HG03066 (cell line): ENCODE measurements around the gene ABCC6.
A peak's percentile ranks its signal among the peaks of the same experiment; 100 is the strongest.
"Not testable (repeated sequence)": the region's sequence is repeated elsewhere in the genome, so short reads cannot be mapped to it uniquely, and the experiment has no call there.

Source experiments
- ATAC-seq: cut with Tn5 transposase; IDR thresholded peaks from one replicate; pipeline ENCODE4 v1.9.1; 2021; ENCODE audit warnings: low read depth; ENCODE audit not compliant: unreplicated experiment

Gene ABCC6

DNA sequence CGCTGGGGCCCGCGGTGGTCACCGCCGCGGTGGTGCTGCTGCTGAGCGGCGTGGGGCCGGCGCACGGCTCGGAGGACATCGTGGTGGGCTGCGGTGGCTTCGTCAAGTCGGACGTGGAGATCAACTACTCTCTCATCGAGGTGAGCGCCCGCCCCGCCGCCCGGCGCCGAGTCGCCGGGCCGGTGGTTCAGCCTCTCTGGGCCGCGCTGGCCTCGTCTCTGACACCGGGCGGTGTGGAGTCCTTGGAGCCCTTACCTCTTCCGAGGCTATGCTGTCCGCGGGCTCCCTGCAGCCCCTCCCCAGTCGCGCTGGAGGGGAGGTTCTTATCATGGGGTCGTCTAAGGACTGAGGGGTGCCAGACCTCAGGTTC lies 9.4 kb upstream of the ABCC6 start:
- ATAC-seq: peak; percentile 32

DNA sequence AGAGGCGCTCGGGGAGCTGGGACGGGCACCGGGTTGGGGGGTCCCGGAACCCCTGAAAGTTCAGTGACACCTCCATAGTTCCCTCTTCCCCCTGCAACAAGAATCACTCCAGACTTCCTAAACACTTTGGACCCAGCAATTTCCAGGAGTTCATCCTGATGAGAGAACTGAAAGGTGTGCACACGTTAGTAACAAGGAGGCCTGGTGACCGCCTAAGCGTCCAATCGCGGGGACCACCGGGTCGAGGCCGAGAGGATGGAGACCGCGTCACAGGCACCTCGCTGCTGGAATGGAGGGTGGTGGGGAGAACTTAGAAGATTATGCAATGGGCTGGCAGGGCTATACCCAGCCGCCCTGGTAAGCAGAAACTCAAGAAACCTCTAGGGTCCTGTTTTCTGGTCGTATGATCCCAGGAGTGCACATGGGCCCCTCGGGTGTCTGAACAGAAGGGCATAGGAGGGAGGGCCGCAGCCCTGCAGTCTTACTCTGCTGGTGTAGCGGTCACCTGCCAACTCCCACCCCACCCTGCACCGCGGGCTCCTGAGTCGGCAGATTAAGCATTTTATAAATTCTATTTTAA lies 458 bp upstream of the ABCC6 start:
- ATAC-seq: not testable (repeated sequence)

DNA sequence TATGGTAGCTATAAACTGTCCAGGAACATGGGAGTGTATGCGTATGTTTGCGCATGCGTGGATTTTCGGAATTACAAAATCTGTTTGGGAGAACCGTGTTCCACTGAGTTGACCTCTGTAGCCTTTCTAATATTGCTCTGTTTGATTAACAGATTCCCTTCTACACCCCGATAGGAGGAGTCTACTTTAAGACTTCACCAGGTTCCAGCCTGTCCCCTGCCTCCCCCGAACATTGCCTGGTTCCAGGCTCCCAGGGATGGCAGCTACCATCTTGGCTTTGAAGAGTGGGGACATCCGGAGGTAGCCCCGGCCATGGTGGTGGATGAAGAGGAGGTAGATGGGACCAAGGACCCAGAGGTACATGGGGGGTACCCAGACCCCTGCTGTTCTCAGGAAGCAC lies 1.9 kb downstream of the ABCC6 start:
- not testable (repeated sequence) for ATAC-seq

DNA sequence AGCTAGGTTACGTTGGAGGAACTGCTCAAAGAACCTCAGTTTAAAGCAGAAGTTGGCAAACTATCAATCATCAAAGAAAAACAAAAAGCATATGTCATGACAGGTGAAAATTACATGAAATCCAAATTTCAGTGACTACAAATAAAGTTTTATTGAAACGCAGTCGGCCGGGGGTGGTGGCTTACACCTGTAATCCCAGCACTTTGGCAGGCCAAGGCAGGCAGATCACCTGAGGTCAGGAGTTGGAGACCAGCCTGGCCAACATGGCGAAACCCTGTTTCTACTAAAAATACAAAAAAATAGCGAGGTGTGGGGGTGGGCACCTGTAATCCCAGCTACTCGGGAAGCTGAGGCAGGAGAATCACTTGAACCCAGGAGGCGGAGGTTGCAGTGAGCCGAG lies 2.8 kb downstream of the ABCC6 start:
- ATAC-seq: not testable (repeated sequence)

DNA sequence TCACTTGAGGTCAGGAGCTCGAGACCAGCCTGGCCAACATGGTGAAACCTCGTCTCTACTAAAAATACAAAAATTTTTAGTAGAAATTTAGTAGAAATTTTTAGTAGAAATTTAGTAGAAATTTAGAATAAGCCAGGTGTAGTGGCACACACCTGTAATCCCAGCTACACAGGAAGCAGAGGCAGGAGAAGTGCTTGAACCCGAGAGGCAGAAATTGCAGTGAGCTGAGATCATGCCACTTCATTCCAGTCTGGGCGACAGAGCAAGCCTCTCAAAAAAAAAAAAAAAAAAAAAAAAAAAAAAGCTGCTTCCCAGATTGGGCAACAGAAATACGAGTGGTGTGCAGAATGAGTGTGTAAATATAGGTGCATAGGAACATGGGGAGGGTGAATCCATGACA lies 4.5 kb downstream of the ABCC6 start:
- not testable (repeated sequence) for ATAC-seq

DNA sequence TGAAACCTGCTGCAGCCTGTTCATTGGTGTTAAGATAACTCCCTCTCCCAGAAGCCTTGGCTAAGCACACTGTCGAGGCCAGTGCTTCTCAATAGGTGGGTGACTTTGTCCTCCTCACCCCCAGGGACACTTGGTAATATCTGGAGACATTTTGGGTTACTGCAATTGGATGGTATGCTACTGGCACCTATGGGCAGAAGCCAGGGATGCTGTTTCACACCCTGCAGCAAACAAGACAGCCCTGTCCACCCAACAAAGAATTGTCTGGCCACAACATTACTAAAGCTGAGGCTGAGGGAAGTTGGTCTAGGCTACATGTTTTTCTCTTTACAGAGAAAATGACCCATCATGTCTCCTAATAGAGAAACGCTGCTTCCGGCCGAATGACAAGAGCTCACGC lies 4.9 kb downstream of the ABCC6 start:
- ATAC-seq: not testable (repeated sequence)

DNA sequence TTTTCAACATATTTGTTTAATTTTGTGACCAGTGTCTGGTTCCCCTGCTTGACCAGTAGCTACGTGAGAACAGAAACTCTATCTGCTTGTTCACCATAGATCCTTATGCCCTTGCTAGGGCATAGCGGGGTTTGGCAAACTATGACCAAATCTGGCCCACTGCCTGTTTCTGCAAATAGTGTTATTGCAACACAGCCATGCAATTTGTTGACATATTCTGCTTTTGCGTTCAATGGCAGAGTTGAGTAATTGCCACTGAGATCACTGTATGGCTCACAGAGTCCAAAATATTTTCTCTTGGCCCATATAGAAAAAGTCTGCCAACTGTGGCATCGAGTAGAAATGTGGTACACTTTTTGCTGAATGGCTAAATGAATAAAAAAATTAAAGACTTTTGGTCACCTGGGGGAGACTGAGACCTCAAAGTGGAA lies 9.4 kb downstream of the ABCC6 start:
- ATAC-seq: not testable (repeated sequence)

DNA sequence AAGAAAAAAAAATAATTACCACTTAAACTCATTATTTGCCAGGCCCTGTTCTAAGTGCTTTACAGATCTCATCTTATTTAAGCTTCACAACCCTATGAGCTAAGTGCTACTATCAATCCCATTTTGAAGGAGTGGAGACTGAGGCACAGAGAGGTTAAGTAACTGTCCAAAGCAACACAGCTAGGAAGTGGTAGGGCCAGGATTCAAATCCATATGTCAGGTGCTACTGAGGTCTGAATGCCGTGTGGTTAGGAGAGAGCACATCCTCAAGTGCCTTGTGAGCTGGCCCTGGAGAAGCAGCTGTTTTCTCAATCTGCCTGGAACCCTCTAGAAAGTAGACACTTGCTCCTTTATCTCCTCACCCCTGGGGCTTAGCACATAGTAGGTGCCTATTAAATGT lies 11.9 kb downstream of the ABCC6 start:
- not testable (repeated sequence) for ATAC-seq

DNA sequence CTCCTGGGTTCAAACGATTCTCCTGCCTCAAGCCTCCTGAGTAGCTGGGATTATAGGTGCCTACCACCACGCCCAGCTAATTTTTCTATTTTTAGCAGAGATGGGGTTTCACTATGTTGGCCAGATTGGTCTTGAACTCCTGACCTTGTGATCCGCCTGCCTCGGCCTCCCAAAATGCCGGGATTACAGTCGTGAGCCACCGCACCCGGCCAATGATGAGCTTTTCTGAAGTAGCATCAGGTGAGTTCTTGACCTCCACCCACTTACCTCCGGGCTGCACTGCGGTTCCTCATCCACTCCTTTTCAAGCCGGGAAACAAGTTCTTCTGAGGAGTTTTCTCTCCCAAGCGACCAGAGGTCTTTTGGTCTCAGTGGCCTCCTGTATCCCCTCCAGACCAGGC lies 14.8 kb downstream of the ABCC6 start:
- ATAC-seq: not testable (repeated sequence)

DNA sequence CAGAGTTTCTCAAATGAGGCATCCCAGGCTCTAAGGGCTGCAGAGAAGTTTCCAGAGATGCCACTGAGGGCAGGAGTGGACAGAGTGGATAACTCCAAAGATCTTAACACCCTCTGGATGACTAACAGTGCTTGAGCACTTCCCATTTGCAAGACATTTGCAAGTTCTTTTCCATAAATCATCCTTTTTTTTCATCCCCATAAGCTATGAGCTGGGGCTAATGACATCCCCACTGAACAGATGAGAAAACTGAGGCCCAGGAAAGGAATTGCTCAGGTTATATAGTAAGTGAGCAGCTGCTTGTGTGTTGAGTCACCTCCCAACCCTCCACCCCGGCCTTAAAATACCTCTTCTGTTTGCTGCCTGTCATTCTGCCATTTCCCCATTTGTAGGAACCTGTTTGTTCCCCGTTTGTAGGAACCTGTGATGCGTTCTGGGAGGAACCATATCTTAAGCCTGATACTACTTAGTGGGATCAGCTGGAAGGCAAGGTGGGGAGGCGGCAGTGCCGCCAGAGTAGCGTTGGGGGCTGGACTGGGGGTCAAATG lies 15.4 kb downstream of the ABCC6 start:
- ATAC-seq: not testable (repeated sequence)

DNA sequence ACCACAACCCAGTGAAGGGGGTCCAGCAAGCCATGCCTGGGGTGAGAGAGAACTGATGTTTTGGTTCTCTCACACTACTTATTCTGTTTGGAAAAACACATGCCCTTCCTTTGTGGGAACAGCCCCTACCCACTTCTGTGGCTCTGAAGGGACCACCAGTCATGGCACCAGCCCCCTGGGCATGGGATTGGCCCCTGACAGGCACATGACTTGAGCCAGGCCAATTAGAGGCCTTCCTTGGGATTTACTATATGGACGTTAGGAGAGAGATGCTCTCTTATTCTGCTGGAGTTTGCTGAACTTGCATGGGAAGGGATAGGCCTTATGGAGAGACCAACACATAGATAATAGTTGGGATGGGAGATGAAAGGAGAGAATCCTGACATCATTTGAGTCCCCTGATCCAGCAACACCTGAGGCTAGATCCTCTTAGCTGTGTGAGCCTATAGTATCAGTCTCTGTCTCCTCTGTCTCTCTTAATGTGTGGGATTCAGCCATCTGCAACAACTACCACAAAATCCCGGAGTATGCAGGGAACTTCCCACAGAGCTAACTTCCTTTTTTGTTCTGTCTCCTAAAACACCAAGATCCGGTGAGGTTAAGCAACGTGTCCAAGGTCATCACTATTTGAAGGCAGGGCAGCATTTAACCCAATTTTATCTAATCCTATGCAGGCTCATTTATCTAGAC lies 16.1 kb downstream of the ABCC6 start:
- ATAC-seq: not testable (repeated sequence)

DNA sequence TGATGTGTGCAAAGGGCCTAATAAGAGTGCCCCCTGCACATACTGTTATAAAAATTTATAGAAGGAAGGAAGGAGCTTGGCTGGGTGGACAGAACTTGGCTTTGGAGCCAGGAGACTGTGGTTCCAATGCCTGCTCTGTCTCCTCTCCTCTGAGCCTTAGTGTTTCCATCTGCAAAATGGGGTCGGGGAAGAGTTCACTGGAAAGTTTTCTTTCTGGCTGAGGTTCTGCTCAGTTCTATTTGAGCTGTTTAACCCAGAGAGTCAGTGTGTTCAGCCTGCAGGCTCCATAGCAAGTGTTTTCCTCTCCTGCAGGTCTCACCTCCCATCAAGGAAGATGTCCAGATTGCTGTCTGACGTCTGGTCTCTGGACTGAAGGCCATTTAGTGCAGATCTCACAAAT lies 17.4 kb downstream of the ABCC6 start:
- ATAC-seq: not testable (repeated sequence)

DNA sequence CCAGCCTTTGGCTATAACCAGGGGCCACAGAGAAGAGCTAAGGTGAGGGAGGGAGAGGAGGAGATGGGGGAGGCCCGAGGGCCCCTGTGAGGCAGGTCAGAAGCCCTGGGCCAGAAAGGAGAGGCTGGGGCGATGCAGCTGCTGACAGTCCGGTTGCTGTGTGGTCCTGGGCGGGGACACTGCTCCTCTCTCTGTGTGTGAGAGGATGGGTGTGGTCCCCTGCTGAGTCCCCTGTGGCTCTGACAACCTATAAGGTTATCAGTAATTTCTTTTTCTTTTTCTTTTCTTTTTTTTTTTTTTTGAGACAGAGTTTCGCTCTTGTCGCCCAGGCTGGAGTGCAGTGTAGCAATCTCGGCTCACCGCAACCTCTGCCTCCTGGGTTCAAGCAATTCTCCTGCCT lies 18.7 kb downstream of the ABCC6 start:
- ATAC-seq: not testable (repeated sequence)

DNA sequence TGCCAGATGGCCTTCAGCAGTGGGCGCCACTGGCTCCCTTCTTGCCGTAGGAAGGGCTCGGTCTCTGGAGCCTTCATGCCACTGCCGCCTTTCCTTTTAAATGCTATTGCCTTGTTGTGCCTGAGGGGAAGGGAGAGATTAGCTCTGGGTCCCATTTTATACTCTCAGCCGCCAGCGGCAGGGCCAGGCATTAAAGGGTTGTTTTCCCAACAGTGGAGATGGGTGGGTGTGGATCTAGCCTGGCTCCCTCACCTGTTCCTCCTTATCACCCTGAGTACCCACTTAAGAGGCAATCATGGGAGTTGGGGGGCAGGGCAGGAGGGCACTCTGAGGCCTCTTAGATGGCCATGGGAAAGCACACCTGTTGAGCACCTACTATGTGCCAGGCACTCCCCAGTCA lies 19.8 kb downstream of the ABCC6 start:
- not testable (repeated sequence) for ATAC-seq

DNA sequence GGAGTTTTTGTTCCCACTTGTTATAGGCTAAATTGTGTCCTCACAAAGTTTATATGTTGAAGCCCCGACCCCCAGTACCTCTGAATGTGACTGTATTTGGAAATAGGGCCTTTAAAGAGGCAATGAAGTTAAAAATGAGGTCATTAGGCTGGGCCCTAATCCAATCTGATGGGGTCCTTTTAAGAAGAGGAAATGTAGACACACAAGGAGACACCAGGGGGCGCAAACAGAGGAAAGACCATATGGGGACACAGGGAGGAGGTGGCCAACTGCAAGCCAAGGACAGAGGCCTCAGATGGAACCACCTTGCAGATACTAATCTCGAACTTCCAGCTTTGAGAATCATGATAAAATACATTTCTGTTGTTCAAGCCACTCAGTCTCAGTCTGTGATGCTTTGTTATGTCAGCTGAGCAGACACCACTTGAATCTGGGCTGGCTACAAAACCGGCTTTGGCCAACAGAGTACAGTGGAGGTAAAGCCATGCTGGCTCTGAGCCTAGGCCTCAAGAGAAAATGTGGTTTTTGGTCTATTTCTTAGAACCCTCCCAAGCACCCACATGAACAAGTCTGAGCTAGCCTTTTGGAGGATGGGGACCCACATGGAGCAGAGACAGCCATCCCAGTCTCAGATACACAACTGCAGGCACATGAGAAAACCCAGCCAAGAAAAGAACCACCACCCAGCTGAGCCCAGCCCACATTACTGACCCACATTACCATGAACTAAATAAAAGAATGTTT lies 20.7 kb downstream of the ABCC6 start:
- ATAC-seq: not testable (repeated sequence)

DNA sequence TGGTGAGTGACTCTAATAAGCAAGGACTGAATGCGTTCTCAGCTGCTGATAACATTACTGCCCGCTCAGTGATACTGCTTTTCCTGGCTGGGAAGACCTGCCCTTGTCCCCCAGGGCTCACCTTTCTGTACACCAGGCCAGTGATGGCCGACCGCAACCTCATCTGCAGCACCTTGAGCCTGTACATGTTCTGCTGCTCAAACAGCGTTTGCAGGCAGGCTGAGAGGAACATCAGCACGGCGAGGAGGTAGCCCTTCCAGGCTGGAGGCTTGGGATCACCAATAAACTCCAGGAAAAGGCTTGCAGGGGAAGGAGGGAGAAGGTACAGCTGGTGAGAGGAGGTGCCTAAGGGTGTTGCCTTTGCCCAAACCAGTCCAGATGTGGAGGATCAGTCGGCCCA lies 21.4 kb downstream of the ABCC6 start:
- ATAC-seq: not testable (repeated sequence)

DNA sequence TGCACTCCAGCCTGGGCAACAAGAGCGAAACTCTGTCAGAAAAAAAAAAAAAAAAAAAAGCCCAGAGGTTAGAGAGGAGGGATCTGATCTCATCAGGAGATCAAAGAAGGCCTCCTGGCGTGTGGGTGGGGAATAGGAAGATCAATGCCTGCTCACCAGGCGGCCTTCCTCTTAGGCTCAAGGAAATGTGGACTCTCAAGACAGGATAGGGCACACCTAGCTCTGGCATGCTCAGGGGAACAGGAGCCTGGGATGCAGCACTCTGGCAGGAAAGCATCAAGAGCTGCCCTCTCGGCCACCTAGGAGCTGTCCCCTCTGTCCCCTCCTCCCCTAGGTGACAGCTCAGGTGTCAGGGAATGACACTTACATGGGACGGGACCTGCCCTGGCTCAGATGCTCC lies 22.9 kb downstream of the ABCC6 start:
- not testable (repeated sequence) for ATAC-seq

DNA sequence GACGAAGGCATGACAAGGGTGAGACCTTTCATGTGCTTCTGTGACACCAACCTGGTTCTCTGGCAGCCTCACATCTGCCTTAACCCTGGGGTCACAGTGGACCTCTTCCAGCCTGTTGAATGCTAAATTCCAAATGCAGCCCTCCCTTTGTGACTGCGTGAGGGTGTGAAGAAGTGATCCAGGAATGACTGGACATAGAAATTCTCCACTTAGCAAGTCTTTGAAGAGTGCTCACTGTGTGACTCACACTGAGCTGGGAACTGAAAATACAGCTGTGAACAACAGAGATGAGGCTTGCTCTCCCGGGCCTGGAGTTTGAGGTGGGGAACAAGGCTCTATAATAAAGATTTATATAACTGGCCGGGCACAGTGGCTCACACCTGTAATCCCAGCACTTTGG lies 23.9 kb downstream of the ABCC6 start:
- ATAC-seq: not testable (repeated sequence)

DNA sequence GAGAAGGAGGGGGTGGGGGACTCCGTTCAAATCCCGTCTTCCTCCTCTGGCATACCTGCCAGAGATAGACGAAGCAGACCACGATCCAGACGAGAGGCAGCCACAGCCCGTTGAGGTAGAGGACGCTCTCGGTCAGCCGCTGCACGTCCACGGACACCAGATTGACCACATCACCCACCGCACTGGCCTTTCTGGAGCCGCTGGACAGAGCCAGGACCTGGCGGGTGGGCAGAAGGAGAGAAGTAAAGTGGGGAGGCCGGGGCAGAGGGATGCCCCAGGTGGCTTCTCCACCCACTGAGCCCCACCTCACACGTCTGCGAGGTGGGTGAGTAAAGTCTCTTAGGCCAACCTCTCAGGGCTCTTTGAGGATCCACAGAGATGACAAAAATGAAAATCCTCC lies 25.3 kb downstream of the ABCC6 start:
- ATAC-seq: no peak

DNA sequence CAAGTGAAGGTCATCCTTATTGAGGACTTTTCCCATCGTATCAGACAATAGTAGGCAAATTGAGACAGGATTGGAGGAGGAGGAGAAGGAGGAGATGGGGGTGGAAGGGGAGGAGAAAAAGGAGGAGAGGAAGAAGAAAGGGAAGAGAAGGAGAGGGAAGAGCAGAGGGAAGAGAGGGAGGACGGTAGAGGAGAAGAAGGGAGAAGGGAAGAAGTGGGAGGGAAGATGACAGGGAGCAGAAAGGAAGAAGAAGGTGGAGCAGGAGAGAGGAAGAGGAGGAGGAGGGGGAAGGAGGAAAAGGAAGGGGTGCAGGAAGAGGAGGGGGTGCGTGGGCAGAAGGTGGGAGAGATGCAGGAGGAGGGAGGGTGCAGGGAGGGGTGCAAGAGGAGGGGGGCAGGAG lies 26.0 kb downstream of the ABCC6 start:
- ATAC-seq: no peak

DNA sequence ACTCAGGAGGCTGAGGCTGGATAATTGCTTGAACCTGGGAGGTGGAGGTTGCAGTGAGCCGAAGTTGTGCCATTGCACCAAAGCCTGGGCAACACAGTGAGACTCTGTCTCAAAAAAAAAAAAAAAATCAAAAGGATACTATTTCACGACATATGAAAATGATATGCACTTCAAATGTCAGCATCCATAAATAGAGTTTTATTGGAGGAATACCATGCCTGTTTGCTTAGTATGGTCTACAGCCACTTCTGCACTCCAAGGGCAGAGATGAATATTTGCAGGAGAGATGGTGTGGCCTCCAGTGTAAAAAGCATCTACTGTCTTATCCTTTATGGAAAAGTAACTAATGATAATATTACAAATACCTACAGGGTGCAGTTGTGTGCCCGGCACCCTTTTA lies 27.2 kb downstream of the ABCC6 start:
- ATAC-seq: no peak
